Breast epithelium (tissue), 3 donors: ENCODE data around the gene MIGA2.

ENCODE experiments used
- POLR2A ChIP-seq: fragments of 450-650 bp; IDR thresholded peaks from one replicate; pipeline ENCODE4 v1.6.1; 2016; ENCODE audit warnings: antibody characterized with exemption, mild to moderate bottlenecking, moderate library complexity
- POLR2AphosphoS5 ChIP-seq, 3 donors: sonication (generic); formaldehyde crosslinking; IDR thresholded peaks; one replicate each; pipeline ENCODE4 v1.6.1; 2017; ENCODE audit warnings: antibody characterized with exemption in 3 of 3
- TF ChIP-seq, protein P1 (sequence below), 3 donors: fragments of 450-650 bp; IDR thresholded peaks; one replicate each; pipeline ENCODE4 v1.5.1; 2016 to 2017; ENCODE audit warnings: antibody characterized with exemption in 3 of 3, mild to moderate bottlenecking in 3 of 3, moderate library complexity in 3 of 3

DNA sequence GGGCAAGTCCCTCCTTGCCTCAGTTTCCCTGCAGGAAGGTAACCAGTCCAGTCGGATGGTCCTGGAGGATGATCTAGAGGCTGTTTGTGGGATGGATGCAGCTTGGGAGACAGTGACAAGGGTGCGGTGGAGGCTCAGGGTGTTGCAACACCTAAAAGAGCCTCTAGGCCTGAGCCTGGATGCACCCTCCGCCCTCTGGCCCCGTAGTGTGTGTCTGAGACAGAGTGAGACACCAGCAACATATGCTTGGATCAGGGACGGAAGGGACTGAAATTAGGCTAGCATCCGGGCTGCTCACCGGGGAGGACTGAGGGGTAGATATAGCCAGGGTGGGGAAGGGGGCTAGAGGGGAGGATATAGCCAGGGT is 73.1 kb downstream of the MIGA2 start:
- TF ChIP-seq, protein P1, sequence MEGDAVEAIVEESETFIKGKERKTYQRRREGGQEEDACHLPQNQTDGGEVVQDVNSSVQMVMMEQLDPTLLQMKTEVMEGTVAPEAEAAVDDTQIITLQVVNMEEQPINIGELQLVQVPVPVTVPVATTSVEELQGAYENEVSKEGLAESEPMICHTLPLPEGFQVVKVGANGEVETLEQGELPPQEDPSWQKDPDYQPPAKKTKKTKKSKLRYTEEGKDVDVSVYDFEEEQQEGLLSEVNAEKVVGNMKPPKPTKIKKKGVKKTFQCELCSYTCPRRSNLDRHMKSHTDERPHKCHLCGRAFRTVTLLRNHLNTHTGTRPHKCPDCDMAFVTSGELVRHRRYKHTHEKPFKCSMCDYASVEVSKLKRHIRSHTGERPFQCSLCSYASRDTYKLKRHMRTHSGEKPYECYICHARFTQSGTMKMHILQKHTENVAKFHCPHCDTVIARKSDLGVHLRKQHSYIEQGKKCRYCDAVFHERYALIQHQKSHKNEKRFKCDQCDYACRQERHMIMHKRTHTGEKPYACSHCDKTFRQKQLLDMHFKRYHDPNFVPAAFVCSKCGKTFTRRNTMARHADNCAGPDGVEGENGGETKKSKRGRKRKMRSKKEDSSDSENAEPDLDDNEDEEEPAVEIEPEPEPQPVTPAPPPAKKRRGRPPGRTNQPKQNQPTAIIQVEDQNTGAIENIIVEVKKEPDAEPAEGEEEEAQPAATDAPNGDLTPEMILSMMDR (IDR thresholded peaks at IDR 0.05): no peak
- TF ChIP-seq POLR2A (no peak), POLR2AphosphoS5 (IDR thresholded peaks at IDR 0.05) (no peak)
